Heart right ventricle (tissue), 16 donors: ENCODE results near the gene RRP1. TPM values are rescaled to one million over a fixed set of nuclear protein-coding genes. Genes with fewer than 3 reads are reported as not detected.

Experiments
- ATAC-seq, 8 donors: fragments of 200-7000 bp; cut with Tn5 transposase; one replicate each; pipeline ENCODE4 v1.9.1; 2020; ENCODE audit warnings: mild to moderate bottlenecking in 8 of 8, moderate library complexity in 8 of 8, moderate number of reproducible peaks in 1 of 8
- DNase-seq, 2 donors: peaks; one replicate each; pipeline ENCODE4 v3.0.0-alpha.2; 2020
- H3K27ac ChIP-seq, 10 donors: fragments of 200-600 bp; sonication (generic) in 2 of 10; one replicate each; pipeline versions ENCODE4 v1.5.0 to v1.8.0; 2020 to 2022; ENCODE audit warnings: mild to moderate bottlenecking in 3 of 10
- H3K27me3 ChIP-seq, 7 donors: fragments of 200-600 bp; one replicate each; pipeline ENCODE4 v1.8.0; 2021 to 2022; ENCODE audit warnings: mild to moderate bottlenecking in 2 of 7
- H3K36me3 ChIP-seq, 9 donors: fragments of 200-600 bp; sonication (generic) in 1 of 9; one replicate each; pipeline versions ENCODE4 v1.5.0 to v1.8.0; 2020 to 2022; ENCODE audit warnings: mild to moderate bottlenecking in 2 of 9
- H3K4me1 ChIP-seq, 9 donors: fragments of 200-600 bp; sonication (generic) in 1 of 9; one replicate each; pipeline versions ENCODE4 v1.5.0 to v1.8.0; 2020 to 2022; ENCODE audit warnings: mild to moderate bottlenecking in 4 of 9
- H3K4me3 ChIP-seq, 10 donors: fragments of 200-600 bp; sonication (generic) in 2 of 10; one replicate each; pipeline versions ENCODE4 v1.5.0 to v1.8.0; 2020 to 2022; ENCODE audit warnings: mild to moderate bottlenecking in 7 of 10, moderate library complexity in 2 of 10
- H3K9me3 ChIP-seq, 11 donors: fragments of 200-600 bp in 10 of 11; sonication (generic) in 2 of 11; one replicate each; pipeline versions ENCODE4 v1.5.0 to v1.8.0; 2013 to 2022; ENCODE audit warnings: mild to moderate bottlenecking in 2 of 11, control low read depth in 1 of 11, moderate library complexity in 1 of 11
- WGBS, 2 donors: extraction: QIAGEN DNeasy Blood & Tissue Kit; methylation state at CpG; one replicate each; pipeline ENCODE4 v1.1.7; 2013; ENCODE audit warnings: inconsistent platforms in 1 of 2; 5-methylcytosine and 5-hydroxymethylcytosine counted together
- intact Hi-C, 10 donors: fragments of 100-400 bp; cut with DNase I; formaldehyde crosslinking; loops; one replicate each; pipeline versions ENCODE4 v1.11.1 to v1.14.2; 2022
- polyA plus RNA-seq, 2 donors: library from polyadenylated mRNA; stranded (reverse); fragments of 200-250 nt; gene quantifications; one replicate each; pipeline ENCODE4 v1.2.3, GENCODE V29; 2013
- total RNA-seq, 10 donors: library from RNA; stranded (reverse); fragmentation: NEBNext Ultra II Directional in 3 of 10; extraction: Animal tissue kit (Norgen Biotek cat#: 25700) in 3 of 10; gene quantifications; one replicate each; pipeline versions ENCODE4 v1.2.1 to v1.2.4, GENCODE V29; 2021 to 2023
- TF ChIP-seq, protein P1 (sequence below), 9 donors: fragments of 200-600 bp; sonication (generic) in 2 of 9; IDR thresholded peaks; one replicate each; pipeline versions ENCODE4 v1.5.0 to v1.8.0; 2021 to 2022; ENCODE audit warnings: antibody characterized with exemption in 9 of 9, mild to moderate bottlenecking in 5 of 9, moderate library complexity in 1 of 9
- donor health status: Arrhythmogenic right ventricular cardiomyopathy.
- donor health status: ischemic (EF 13 %, LVEDD 7.1; RV severe dilation, severe dysfunction).
- donor health status: healthy with polysubstance abuse.
- donor health status: DM: no; HTN: yes; CAD: no.
- donor health status: DM: no; HTN: no; CAD: no.
- donor health status: ischemic (EF 25% LVEDD 6.9; RV normal size, moderate dysfunction).
- donor health status: ischemic (EF 25% LVEDD 5.7; RV mildly dilated, moderate dysfunction).
- donor health status: healthy.
- donor health status: DM: yes; HTN: yes; CAD: no.
- donor health status: Ischemic cardiomyopathy.
- donor health status: ischemic (EF 35%, LVEDD 5.7; RV mildly dilated, moderate dysfunction).
- donor health status: nonischemic (EF 11% LVEDD 7.7; RV severe dilation, severe dysfunction).
- donor health status: DM: yes; HTN: yes; CAD: no.
- donor health status: PGD.
- donor health status: ischemic (EF 29% LVEDD 5.4; RV normal size, mild dysfunction).
- donor health status: nonischemic (EF 23%, LVEDD 6.1; RV moderate dilation, normal function).

RRP1 gene
- total and polyA plus RNA-seq, 12 donors = 6.3 to 13.9 (median 9.3) TPM

DNA sequence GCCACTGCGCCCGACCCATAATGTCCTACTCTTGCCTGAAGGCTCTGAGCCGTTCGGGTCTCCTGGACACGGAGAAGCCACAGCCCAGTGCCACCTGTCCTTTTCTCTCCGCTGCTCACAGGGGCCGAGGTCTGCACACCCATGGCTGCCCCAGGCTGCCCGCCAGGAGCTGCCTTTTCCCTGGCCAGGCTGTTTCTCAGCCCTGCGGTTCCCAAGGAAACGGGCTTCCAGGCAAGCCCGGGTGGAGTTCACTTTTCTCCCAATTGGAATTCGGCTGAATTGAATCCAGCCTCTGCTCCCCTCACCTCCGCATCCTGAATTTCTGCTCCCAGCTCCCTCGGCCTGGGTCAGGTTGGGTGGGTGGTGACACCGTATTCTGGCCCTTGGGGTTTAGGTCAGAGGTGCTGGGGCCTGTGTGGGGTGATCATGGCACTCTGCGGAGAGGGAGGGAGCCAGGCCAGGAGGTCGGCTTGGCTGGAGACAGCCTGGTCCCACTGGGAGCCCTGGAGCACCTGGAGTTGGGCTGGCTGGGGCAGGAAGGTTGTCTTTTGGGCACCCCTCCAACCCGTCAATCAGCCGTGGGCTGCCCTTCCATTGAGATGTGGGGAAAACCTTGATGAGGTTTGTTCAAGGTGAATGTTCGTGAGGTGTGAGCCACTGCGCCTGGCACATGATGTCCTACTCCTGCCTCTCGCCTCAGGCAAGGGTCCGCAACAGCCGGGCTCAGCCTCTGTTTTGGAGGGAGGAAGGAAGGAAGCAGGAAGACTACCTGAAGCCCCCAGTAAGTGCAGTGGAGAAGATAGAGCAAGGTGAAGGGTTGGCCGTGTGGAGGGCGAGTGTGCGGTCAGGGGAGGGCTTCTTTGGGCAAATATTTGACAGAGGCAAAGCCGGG, 25.1 kb downstream of the RRP1 start:
- no peak for DNase-seq
- Histone ChIP-seq H3K9me3 (peaks cover 0 to 10% (median 0%) of the 10 kb centered on the region in 11 donors), H3K27me3 (no peaks in the 10 kb centered on the region), H3K27ac (no peak overlapping the region), H3K4me1 (peaks cover 3 to 45% (median 12%) of the 10 kb centered on the region in 9 donors), H3K36me3 (no peaks in the 10 kb centered on the region), H3K4me3 (no peak overlapping the region)
- 66 to 70% methylated on average over 28 of the region's 28 CpGs for WGBS, 2 donors
- TF ChIP-seq, protein P1, sequence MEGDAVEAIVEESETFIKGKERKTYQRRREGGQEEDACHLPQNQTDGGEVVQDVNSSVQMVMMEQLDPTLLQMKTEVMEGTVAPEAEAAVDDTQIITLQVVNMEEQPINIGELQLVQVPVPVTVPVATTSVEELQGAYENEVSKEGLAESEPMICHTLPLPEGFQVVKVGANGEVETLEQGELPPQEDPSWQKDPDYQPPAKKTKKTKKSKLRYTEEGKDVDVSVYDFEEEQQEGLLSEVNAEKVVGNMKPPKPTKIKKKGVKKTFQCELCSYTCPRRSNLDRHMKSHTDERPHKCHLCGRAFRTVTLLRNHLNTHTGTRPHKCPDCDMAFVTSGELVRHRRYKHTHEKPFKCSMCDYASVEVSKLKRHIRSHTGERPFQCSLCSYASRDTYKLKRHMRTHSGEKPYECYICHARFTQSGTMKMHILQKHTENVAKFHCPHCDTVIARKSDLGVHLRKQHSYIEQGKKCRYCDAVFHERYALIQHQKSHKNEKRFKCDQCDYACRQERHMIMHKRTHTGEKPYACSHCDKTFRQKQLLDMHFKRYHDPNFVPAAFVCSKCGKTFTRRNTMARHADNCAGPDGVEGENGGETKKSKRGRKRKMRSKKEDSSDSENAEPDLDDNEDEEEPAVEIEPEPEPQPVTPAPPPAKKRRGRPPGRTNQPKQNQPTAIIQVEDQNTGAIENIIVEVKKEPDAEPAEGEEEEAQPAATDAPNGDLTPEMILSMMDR (IDR thresholded peaks at IDR 0.05) = no peak
- no peak for ATAC-seq
- intact Hi-C loops = loop anchor here in 9 of 10 donors (5.0 to 10.0 kb wide), 9 partner anchors 43 to 1752 kb away; partner anchors contain the start of gene AGPAT3 (in 2 of the 9)

DNA sequence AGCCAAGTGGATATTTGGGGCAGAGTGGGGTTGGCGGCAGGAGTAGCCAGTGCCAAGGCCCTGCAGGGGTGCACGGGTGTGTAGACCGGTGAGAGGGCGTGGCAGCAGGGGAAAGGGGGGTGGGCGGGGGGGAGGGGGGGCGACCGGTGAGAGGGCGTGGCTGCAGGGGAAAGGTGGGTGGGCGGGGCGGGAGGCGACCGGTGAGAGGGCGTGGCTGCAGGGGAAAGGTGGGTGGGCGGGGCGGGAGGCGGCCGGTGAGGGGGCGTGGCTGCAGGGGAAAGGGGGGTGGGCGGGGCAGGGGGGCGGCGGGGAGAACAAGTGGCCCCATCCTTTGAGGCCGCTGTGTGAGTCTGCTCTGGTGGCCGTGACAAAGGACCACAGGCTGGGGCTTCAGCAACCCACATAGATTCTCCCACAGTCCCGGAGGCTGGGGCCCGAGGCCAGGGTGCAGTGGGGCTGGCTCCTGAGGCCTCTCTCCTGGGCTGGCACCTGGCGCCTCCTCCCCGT, 25.8 kb downstream of the RRP1 start:
- Histone ChIP-seq H3K36me3 (no peaks in the 10 kb centered on the region), H3K27ac (no peak overlapping the region), H3K4me1 (peaks cover 3 to 52% (median 12%) of the 10 kb centered on the region in 9 donors), H3K4me3 (no peak overlapping the region), H3K9me3 (peaks cover 0 to 10% (median 0%) of the 10 kb centered on the region in 11 donors), H3K27me3 (no peaks in the 10 kb centered on the region)
- TF ChIP-seq, protein P1 (IDR thresholded peaks at IDR 0.05) = no peak
- 29 to 36% methylated on average over 17 to 27 of the region's 27 CpGs for WGBS, 2 donors
- intact Hi-C loops = loop anchor here in 7 of 10 donors (5.0 to 10.0 kb wide), 6 partner anchors 50 to 1753 kb away; partner anchors contain the start of gene AGPAT3 (in 2 of the 7)
- DNase-seq (no peak), ATAC-seq (no peak)

DNA sequence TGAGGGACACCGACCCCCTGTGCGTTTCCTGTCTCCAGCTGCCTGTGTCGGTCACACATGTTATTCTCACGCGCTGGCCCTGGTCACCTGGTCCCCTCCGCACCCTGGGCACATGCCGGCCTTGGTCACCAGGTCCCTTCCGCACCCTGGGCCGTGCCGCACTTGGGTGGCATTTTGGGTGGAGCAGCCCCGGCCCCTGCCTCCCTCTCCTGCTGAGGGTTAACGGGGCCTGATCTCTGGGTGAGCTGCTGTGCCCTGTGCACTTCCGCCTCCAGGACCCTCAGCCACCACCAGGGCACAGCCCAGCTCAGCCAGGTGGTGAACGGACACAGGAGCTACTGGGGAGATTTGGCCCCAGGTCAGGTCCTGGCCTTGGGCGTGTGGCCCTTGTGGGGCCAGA, 26.6 kb downstream of the RRP1 start:
- H3K4me3 ChIP-seq = no peak overlapping the region
- H3K9me3 ChIP-seq = peaks cover 0 to 10% (median 0%) of the 10 kb centered on the region in 11 donors
- TF ChIP-seq, protein P1 (IDR thresholded peaks at IDR 0.05) = no peak
- H3K27ac ChIP-seq = no peak overlapping the region
- WGBS, 2 donors = 91 to 96% methylated on average over 15 of the region's 15 CpGs
- ATAC-seq (no peak), DNase-seq (no peak)
- H3K36me3 ChIP-seq = no peaks in the 10 kb centered on the region
- intact Hi-C loops = loop anchor here in 7 of 10 donors (5.0 to 10.0 kb wide), 6 partner anchors 49 to 1754 kb away; partner anchors contain the start of gene AGPAT3 (in 2 of the 7)
- H3K27me3 ChIP-seq = no peaks in the 10 kb centered on the region
- peaks cover 0 to 50% (median 7%) of the 10 kb centered on the region in 9 donors for H3K4me1 ChIP-seq

DNA sequence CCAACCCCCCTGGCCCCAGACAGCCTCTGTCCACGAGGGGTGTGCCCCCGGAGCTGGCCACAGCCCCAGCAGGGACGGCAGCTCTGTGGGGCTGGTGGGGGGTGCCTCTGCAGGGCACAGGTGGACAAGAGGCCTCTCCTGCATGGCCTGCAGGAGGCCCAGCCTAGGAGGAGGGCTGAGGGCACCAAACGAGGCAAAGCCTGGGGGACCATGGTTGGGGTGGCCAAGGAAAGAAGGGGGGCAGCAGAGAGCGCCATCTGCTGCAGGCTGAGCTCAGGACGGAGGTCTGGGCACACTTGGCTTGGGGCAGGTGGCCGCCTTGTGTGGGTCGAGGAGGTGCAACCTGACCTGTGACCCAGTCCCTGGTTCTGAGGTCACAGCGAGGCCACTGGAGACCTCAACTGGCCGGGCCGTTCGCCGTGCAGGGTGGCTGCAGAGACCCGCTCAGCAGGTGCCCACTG, 27.3 kb downstream of the RRP1 start:
- H3K4me1 ChIP-seq = peaks cover 0 to 44% (median under 1%) of the 10 kb centered on the region in 9 donors
- ATAC-seq (no peak), DNase-seq (no peak)
- H3K9me3 ChIP-seq = peaks cover 0 to 10% (median 0%) of the 10 kb centered on the region in 11 donors
- no peaks in the 10 kb centered on the region for H3K36me3 ChIP-seq
- H3K4me3 ChIP-seq = no peak overlapping the region
- no peaks in the 10 kb centered on the region for H3K27me3 ChIP-seq
- intact Hi-C loops = loop anchor here in 7 of 10 donors (5.0 to 10.0 kb wide), 6 partner anchors 48 to 1754 kb away; partner anchors contain the start of gene AGPAT3 (in 2 of the 7)
- no peak overlapping the region for H3K27ac ChIP-seq
- WGBS, 2 donors = 81 to 87% methylated on average over 14 of the region's 14 CpGs
- TF ChIP-seq, protein P1 (IDR thresholded peaks at IDR 0.05) = no peak
